SK-N-SH treated with all-trans-retinoic acid at 6 μM for 48 hours (cell line): Measurements from ENCODE around the gene SULT1B1.

Experiments
- ATAC-seq: fragments of 200-7000 bp; cut with Tn5 transposase; 3 replicates; pipeline ENCODE4 v1.9.1; 2020; ENCODE audit warnings: mild to moderate bottlenecking, moderate library complexity
- ARNTL ChIP-seq: fragments of 450-650 bp; formaldehyde crosslinking; IDR thresholded peaks from 2 replicates; pipeline ENCODE4 v1.5.0; 2020; ENCODE audit warnings: low read depth, mild to moderate bottlenecking, moderate library complexity, borderline replicate concordance
- BACH2 ChIP-seq: fragments of 250-450 bp; sonication (Bioruptor Pico); IDR thresholded peaks from 2 replicates; pipeline ENCODE4 v1.9.0; 2021; ENCODE audit warnings: mild to moderate bottlenecking, borderline replicate concordance
- ESRRG ChIP-seq: fragments of 250-450 bp; sonication (Bioruptor Pico); IDR thresholded peaks from 2 replicates; pipeline ENCODE4 v1.6.1; 2021; ENCODE audit warnings: mild to moderate bottlenecking
- GLIS3 ChIP-seq: fragments of 250-450 bp; sonication (Bioruptor Pico); IDR thresholded peaks from 2 replicates; pipeline ENCODE4 v1.5.0; 2020; ENCODE audit warnings: mild to moderate bottlenecking, moderate library complexity
- ISL1 ChIP-seq: fragments of 250-450 bp; sonication (Bioruptor Pico); IDR thresholded peaks from 2 replicates; pipeline ENCODE4 v2.1.2; 2022; ENCODE audit warnings: mild to moderate bottlenecking, moderate library complexity
- OSR1 ChIP-seq: fragments of 250-450 bp; sonication (Bioruptor Pico); IDR thresholded peaks from 2 replicates; pipeline ENCODE4 v1.8.0; 2022; ENCODE audit warnings: moderate library complexity, mild to moderate bottlenecking, inconsistent platforms
- PATZ1 ChIP-seq: fragments of 250-450 bp; sonication (Bioruptor Pico); IDR thresholded peaks from 2 replicates; pipeline ENCODE4 v1.8.0; 2020; ENCODE audit warnings: mild to moderate bottlenecking, moderate library complexity, borderline replicate concordance
- POU6F1 ChIP-seq: fragments of 250-450 bp; sonication (Bioruptor Pico); IDR thresholded peaks from 2 replicates; pipeline ENCODE4 v1.8.0; 2021; ENCODE audit warnings: low read depth, mild to moderate bottlenecking, moderate library complexity, borderline replicate concordance
- PPARA ChIP-seq: fragments of 250-450 bp; sonication (Bioruptor Pico); IDR thresholded peaks from 2 replicates; pipeline ENCODE4 v1.5.0; 2020; ENCODE audit warnings: mild to moderate bottlenecking, borderline replicate concordance
- RARB ChIP-seq: fragments of 250-450 bp; sonication (Bioruptor Pico); IDR thresholded peaks from 2 replicates; pipeline ENCODE4 v1.8.0; 2021; ENCODE audit warnings: mild to moderate bottlenecking, moderate library complexity
- SNAI2 ChIP-seq: fragments of 250-450 bp; sonication (Bioruptor Pico); IDR thresholded peaks from 2 replicates; pipeline ENCODE4 v1.5.0; 2020; ENCODE audit warnings: mild to moderate bottlenecking, moderate library complexity
- TCF4 ChIP-seq: fragments of 250-450 bp; sonication (Bioruptor Pico); IDR thresholded peaks from 2 replicates; pipeline ENCODE4 v1.8.0; 2021; ENCODE audit warnings: mild to moderate bottlenecking, moderate library complexity, borderline replicate concordance
- TOX ChIP-seq: fragments of 250-450 bp; sonication (Bioruptor Pico); IDR thresholded peaks from 2 replicates; pipeline ENCODE4 v1.8.0; 2021; ENCODE audit warnings: mild to moderate bottlenecking, moderate library complexity, borderline replicate concordance
- TSHZ2 ChIP-seq: fragments of 250-450 bp; sonication (Bioruptor Pico); IDR thresholded peaks from 2 replicates; pipeline ENCODE4 v1.5.0; 2020; ENCODE audit warnings: mild to moderate bottlenecking, moderate library complexity
- ZC3H10 ChIP-seq: fragments of 250-450 bp; sonication (Bioruptor Pico); IDR thresholded peaks from 2 replicates; pipeline ENCODE4 v1.5.1; 2021; ENCODE audit warnings: mild to moderate bottlenecking, moderate library complexity
- ZFP3 ChIP-seq: fragments of 250-450 bp; sonication (Bioruptor Pico); IDR thresholded peaks from 2 replicates; pipeline ENCODE4 v1.5.0; 2020; ENCODE audit warnings: mild to moderate bottlenecking, moderate library complexity
- ZNF8 ChIP-seq: fragments of 450-650 bp; formaldehyde crosslinking; IDR thresholded peaks from 2 replicates; pipeline ENCODE4 v1.5.0; 2020; ENCODE audit warnings: mild to moderate bottlenecking, moderate library complexity

The SULT1B1 gene

GRCh38 chr4:69701696-69702095, 58.7 kb downstream of the SULT1B1 start:
- ATAC-seq = no peak; the same call in 2 of the 3 replicates
- no peak for TF ChIP-seq TOX (CRISPR knock-in tag)
- TF ChIP-seq BACH2 = no peak
- no peak for TF ChIP-seq SNAI2 (CRISPR knock-in tag)
- TF ChIP-seq ZNF8 = no peak
- no peak for TF ChIP-seq RARB (CRISPR knock-in tag)
- no peak for TF ChIP-seq PPARA (CRISPR knock-in tag)
- TF ChIP-seq POU6F1 = no peak
- no peak for TF ChIP-seq ISL1 (CRISPR knock-in tag)
- no peak for TF ChIP-seq TCF4 (CRISPR knock-in tag)
- no peak for TF ChIP-seq GLIS3
- TF ChIP-seq ESRRG (CRISPR knock-in tag) = no peak
- TF ChIP-seq OSR1 (CRISPR knock-in tag) = no peak

GRCh38 chr4:69697536-69698242, 62.7 kb downstream of the SULT1B1 start:
- ATAC-seq = no peak
- no peak for TF ChIP-seq TSHZ2 (CRISPR knock-in tag)
- no peak for TF ChIP-seq ISL1 (CRISPR knock-in tag)
- no peak for TF ChIP-seq ZC3H10 (CRISPR knock-in tag)
- TF ChIP-seq ZFP3 = no peak
- no peak for TF ChIP-seq PATZ1 (CRISPR knock-in tag)
- TF ChIP-seq TOX (CRISPR knock-in tag) = no peak
- no peak for TF ChIP-seq ARNTL
- TF ChIP-seq, all 23 proteins: peak for 0

- TF ChIP-seq ISL1 (CRISPR knock-in tag) (no peak), OSR1 (CRISPR knock-in tag) (no peak)
- peak; percentile 67 for ATAC-seq
These were observed 70.8 kb downstream of the SULT1B1 start for GRCh38 chr4:69689599-69689998.

- TF ChIP-seq TCF4 (CRISPR knock-in tag) (no peak), ZFP3 (no peak), GLIS3 (no peak), ESRRG (CRISPR knock-in tag) (no peak), ZNF8 (no peak)
- no peak for ATAC-seq
These were observed 75.6 kb downstream of the SULT1B1 start for GRCh38 chr4:69684804-69685203.
